ENCODE data around the gene PLEKHG3.
A peak's percentile ranks its signal among the peaks of the same experiment; 100 is the strongest.

The PLEKHG3 gene

DNA sequence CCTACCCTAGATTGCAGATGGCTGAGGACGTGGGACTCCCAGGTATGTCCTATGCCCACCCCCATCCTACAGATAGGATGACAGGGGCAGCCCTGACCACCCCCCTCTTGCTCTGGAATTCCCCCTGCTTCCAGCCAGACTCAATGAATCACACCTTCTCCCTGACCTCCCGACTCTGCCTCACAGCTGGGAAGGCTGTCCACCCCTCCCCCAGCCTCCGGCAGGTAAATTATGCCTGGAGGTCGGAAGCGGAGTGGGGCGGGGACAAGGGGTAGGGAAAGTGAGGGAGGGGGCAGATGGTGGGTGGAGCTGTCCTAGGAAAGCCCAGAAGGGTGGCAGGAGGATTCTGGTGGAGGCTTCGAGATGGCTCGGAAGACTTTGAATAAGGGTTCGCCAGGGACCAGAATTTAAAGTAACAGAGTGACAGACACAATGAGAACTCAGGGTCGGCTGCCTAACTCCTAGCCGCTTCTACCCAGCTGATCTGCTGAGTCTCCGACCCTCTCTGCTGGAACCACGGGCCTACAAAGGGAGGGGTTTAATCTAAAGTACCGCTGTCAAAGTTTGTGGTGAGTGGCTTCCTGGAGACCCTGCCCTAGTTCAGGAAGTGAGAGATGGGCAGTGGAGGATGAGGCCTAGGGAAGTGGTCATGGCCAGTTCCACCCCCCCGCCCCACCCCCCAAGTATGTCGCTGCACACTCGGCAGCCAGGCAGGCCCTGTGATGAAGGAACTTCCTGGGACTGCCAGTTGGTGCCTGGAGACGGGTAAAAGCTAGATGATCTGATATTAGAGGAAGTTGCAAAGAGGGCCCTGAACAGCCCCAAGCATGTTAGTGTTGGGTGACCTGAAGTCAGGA, 4.2 kb downstream of the PLEKHG3 start:
- peak; percentile 99 for DNase-seq

DNA sequence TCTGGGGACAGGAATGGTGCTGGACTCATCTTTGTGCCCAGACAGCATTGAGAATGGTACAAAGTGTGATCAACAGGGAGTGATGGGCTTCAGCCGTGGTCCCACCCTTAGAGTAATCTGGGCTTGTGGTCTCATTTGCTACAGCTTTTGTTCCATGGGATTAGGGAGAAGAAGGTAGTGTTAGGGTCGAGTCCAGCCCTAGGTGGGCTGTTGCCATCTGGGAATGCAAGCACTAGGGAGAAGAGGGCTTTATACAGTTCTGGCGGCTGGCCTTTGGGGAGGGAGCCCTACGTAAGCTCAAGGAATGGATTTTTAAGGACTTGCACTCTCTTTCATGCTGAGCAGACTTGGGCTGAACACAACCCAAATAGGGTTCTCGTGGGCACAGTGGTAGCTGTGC, 4.9 kb downstream of the PLEKHG3 start:
- no peak for DNase-seq

DNA sequence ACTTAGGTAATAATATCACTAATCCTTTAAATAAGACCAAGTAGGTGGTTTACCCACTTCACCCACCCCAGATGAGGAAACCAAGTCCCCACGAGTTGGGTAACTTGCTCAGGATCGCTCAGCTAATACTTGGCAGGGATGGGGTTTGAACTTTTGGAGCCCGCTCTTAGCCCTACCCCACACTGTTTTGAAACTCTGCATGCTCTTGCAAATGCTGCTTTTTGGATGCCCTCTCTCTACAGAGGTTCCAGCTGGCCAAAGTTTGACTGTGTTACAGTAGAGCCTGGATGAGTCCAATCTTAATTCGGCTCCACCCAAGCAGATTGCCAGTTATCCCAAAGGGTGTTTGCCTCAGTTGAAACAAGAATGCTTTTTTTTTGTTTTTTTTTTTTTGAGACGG, 6.8 kb downstream of the PLEKHG3 start:
- peak; percentile 19 for DNase-seq

DNA sequence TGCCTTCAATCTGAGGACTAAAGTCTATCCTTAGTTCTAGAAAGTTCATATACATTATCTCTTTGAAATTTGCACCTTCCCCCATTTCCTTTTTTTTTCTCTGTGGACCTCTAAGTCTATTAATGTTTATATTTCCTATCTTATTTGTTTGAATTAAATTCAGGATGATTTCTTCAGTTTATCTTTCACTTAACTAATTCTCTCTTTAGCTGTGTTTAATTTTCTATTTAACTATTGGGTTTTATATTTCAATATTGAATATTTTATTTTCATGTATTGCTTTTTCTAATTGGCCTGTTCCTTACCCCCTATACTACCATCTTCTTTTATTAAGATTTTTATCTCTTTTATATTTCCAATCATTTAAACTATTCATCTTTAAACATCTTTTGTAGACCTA, 9.5 kb downstream of the PLEKHG3 start:
- no peak for DNase-seq

DNA sequence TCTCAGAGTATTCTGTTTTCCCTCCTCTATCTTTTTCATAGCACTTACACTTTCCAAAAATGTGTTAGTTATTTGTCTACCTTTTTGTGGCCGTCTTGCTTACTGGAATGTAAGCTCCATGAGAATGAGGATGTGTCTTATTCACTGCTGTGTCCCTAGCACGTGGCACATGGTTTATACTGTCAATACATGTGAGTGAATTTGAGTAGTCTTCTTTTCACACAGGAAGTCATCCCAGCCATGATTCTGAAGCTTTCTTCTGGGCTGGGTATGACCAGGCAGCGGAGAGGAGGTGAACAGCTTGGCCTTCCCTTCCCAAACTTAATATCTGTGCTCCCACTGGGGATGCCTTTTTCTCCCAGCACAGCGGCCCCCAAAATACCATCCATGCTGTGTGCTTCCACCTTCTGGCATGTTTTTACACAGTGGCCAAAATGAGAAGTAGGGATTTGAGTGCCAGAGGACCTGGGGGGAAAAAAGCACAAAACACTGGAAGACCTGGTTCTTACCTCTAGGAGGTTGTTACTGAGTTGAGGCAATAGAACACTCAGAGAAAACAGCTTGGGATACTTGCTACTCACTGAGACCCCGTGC, 10.3 kb downstream of the PLEKHG3 start:
- DNase-seq = peak; percentile 49

DNA sequence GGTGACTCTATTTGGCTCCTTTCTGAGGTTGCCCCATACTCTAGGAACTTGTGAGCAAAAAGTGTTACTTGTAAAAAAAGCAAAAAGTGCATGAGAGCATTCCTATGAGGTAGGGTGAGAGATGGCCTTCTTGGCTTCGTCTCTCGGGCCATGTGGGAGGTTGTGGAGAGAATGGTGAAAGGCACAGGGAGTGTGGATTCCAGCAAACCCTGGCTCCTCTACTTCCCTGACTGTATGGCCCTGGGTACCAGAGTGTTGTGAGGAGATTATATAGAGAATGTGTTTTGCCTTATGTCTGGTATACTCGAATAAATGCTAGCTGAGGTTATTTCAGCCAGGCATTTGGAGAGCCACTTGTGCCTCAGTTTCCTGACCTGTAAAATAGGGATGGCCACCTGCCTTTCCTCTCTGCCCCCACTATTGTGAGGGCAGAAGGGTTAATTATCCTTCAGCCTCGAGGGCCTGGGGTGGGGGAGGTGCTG, 11.0 kb downstream of the PLEKHG3 start:
- DNase-seq = peak; percentile 58

DNA sequence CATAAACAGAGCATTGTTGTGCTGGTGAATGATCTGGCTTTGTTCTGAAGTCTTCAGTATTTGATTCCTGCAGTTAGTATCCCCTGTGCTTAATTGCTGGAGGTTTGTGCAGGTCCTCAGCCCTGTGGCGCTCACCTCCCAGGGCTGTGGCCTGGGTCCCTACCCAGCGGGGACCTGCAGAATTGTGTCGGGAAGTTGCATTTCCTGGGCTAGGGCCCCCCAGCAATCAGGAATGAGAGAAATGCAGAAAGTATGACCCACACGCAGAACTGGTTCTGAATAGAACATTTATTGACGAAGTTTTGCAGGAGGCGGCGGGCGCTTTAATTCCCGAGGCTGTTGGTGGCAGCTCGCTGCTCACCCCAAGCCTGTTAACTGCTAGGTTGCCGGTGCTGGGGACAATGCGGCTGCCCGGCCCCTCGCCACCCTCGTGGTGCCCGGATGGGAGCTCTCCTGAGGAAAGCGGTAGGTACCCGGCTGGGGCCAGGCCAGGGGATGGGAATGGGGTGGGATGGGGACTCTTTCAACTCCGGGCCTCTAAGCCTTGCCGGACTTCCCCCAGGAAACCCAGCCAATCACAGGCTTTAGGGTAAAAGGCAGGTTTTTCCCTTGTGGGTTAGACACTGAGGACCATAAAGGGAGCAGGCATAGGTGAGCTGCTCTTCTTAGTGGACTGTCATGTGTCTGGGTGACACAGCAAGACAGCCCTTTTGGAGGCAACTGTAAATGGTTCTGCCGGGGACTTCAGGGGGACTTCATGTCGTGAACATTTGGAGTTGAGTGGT, 11.6 kb downstream of the PLEKHG3 start:
- DNase-seq = peak; percentile 80

DNA sequence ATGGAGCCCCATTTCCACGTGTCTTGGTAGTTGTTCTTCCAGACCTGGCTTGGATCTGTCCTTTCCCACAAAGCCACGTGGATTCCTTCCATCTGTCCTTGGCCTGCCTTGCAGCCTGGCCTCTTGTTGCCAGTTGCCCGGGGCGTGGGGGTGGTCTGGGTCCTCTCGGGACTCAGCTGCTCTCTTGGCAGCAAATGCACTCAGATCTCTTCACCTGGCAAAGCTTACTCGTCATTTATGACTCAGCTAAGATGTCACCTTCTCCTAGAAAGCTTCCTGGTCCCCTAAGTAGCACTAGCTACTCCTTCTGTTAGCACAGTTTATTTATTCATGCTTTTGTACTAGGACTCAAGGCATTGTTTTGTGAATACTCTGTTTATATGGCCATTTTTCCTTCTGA, 13.6 kb downstream of the PLEKHG3 start:
- peak; percentile 52 for DNase-seq

DNA sequence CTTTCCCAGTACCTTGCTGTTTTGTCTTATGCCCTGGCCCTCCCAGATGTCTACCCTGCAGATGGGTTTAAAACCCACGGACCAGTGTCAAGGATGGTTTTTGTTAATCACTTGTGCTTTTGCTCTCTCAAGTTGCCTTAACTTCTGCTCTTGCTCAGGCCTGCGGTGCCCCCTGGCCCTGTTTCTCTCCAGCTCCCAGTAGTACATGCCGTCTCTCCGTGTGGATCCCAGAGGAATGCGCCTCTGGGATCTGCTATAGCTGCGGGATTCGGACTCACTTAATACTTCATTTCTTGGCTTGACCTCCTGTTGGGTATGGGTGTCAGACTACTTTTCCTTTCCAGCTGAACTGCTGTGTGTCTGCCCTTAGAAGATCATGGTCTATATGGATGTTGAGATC, 14.5 kb downstream of the PLEKHG3 start:
- DNase-seq = peak; percentile 51

DNA sequence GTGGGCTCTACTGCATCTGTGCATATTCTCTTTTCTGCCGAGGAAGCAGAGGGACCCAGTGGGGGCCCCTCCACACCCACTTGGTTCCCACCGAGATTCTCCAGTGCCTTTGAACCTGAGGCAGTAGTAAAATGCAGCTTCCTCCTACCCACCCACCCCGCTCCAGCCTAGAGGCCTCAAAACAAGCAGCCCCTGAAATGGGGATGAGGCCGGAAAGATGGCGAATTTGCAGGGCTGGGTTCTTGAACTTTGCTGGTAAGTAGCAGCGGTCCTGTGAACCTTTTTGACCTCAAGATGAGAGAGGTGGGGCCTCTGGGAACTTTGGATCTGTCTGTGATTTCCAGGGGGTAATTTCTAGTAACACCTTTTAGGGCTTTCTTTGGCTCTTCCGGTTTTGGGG, 15.4 kb downstream of the PLEKHG3 start:
- peak; percentile 39 for DNase-seq

DNA sequence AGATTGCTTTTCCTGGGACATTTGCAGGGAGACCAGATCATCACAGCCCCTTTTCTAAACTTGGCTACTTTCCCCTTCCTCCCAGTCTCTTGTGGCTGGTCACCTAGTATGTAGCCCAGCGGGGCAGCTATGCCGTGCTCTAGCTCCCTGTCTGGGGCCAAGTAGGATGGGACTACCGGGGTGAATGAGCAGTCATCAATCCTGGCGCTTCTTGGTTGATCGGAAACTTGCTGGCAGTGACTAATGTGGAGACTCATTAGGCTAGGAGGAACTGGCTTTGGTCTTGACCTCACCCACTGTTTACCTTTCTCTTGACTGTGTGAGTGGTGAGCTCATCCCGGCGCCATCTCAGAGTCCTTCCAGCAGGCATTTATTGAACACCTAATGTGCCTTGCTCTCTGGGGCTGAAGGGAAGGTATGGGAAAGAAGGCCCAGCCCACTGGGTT, 15.9 kb downstream of the PLEKHG3 start:
- DNase-seq = peak; percentile 83

DNA sequence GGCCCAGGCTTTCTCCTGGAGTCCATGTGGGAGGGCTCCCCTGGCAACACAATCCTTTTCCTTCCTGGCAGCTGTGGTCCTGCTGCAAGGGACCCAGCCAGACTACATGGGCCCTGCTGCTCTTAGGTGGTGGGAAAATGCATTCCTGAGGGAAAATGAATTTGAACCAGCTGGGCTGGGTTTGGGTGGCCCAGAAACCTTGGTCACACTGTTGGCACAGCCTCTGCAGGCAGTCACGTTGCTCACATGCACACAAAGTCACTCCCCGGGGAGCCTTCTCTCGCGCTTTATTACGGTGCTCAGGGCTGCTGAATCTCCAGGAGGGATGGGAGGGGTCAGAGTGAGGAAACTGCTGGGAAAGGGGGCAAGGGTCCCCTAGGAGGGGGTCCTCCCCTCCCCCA, 17.2 kb downstream of the PLEKHG3 start:
- DNase-seq = peak; percentile 50

DNA sequence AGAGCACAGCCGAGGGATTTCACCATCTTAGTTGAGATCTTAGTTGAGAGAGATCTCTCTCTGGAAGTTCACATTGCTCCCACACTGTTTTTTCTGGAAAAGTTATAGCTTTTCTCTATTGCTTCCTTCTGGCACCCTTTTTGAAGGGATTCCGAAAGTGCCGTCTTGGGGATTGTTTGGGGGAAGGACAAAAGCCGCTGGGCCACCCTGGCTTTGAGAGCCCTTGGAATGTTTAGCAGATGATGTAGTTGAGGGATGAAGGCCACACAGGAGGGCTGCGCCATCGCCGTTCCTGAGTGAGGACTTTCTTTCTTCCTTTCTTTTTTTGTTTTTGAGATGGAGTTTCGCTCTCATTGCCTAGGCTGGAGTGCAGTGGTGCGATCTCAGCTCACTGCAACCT, 17.7 kb downstream of the PLEKHG3 start:
- DNase-seq = peak; percentile 20

DNA sequence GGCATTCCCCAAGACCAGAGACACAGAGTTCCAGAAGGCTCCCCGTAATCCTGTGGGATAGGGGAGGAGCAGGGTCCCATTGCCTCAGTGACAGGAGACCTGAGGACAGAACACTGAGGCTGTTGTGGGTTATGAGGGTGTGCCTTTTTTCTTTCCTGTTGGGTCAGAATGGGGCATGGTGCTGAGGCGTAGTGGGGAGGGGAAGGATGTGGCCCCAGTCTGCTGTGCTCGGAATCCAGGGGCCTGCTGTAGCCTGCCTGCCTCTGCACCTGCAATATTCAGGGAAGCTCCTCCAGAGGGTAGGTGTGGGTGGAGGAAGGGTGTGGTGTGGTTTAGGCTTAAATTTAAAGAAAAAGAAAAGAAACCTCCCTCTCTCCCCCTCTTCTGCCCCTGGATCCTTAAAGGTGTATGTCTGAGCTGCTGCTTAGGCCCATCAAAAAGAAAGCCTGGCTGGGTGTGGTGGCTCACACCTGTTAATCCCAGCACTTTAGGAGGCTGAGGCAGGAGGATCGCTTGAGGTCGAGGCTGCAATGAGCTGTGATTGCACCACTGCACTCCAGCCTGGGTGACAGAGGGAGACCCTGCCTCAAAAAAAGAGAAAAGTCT, 18.7 kb downstream of the PLEKHG3 start:
- DNase-seq = peak; percentile 11

DNA sequence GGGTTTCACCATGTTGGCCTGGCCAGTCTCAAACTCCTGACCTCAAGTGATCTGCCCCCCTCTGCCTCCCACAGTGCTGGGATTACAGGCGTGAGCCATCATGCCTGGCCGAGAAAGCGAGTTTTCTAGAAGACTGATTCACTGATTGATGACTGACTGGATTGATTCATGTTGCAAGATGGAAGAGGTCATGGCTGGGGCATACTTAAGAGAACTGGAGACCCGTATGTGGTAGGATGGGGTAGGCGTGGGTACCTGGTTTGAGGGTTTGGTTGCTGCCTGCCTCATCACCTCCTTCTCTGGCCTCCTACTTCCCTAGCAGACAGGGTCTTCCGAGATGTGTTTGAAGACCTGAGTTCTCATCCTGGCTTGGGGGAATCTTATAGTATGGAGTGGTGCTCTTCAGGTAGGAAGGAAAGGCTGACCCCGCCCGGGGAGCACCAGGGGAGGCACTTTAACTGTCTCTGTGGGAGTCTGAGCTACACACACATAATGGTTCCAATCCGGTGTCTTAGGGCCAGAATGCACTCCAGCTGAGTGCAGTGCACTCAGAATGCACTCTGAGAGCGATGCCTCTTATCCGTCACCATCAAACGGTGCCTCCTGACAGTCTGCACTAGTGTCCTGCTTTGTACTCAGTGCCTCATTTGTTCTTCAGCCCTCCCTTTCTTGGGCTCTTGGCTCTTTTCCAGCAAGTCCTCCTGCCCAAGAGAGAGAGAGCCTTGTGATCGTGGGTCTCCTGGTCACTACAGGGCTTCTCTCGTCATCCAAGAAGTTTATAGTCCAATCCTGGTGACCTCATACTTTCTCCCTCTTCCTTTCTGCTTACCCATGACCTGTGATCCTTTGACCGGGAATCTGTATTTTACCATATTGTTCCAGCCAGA, 19.7 kb downstream of the PLEKHG3 start:
- peak; percentile 80 for DNase-seq

DNA sequence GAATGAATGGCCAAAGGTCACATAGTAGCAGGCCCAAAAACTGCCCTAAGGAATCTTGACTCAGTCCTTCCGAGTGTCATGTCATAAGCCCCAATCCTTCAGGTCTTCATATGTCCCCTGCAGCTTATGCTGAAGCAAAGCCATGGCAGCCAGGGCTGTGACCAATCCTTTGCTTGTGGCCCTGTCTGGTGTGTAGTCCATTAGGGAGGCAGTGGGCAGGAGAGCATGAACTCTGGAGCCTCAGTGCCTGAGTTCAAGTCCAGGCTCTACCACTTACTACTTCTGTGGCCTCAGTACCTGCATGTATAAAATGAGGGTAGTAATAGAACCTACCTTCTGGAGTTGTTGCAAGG, 20.3 kb downstream of the PLEKHG3 start:
- peak; percentile 64 for DNase-seq

DNA sequence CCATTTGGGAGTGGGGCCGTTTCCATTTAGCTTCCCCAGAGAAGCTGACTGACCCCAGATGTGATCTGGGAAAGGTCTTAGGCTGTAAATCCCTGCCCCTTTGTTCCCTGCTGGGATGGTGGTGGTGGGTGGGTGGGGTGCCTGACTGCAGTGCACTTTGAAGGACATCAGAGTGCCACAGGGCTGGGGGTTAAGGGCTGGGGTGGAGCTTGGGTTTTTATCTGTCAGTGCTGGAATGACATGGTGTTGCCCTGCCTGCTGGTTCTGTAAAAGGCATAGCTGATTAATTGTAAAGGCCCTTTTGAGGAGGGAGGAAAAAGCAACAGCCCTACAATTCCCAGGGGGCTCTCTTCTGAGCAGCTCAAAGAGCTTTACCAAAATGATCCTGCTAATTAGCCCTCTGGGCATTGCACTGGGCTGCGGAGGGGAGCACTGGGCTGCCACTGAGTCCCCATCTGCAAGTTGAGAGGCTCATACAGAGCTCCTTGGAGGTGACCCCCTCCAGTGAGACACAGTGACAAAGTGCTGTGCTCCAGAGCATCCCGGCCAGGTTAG, 21.1 kb downstream of the PLEKHG3 start:
- DNase-seq = peak; percentile 82

DNA sequence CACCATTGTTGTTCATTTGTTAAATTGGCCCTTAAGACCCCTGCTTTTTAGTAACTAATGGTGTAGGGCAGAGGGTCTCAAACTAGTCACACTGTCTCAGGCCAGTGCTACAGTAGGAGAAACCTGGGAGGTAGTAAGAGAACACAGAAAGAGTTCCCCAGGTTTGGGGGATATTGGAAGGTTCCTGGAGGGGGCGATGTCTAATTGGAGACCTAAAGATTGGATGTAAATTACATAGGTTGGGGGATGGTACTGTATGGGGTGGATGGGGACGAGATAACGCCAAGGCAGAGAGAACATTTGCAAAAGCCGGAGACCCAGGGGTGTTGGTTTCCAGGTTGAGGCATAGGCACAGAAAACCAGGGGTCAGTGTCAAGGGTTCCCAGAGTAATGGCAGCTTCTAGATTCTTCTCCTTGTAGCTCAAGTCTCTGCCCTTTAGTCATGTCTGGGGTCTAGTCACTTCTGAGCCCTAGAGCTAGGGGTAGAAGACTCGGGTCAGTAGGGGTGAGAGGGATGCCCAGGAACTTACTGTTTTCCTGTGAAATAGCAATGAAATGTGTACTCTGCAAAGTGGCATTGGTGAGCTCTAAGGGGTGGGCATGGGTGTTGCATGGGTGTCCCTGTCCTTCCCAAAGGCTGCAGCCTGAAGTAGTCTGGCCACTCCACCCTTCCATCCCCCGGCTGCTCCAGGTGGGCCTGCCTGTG, 21.8 kb downstream of the PLEKHG3 start:
- peak; percentile 53 for DNase-seq

DNA sequence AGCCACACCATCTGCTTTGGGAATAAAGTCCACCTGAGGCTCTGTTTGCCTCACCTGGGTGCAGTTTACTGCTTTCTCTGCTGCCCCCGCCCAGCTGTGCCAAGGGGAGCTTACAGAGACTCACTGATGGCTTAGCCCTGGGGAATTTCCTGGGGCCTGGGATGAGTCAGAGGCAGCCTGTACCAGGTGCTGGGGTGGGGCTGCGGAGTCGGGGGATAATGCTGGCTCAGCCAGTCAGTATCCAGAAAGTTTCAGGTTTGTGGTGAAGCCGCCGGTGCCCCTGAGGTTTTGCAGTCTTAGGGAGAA, 22.3 kb downstream of the PLEKHG3 start:
- peak; percentile 92 for DNase-seq

DNA sequence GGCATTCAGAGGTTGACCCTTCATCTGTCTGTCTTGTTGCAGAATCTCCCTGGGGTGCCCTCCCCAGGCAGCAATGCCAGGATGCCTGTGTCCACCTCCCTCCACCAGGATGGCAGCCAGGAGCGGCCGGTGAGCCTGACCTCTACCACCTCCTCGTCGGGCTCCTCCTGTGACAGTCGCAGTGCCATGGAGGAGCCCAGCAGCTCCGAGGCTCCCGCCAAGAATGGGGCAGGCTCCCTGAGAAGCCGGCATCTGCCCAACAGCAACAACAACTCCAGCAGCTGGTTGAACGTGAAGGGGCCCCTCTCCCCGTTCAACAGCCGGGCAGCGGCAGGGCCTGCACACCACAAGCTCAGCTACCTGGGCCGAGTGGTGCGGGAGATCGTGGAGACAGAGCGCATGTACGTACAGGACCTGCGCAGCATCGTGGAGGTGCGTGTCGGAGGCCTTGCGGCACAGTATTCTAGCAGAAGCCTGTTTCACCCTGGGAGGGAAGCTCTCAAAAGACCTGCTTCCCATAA, 23.4 kb downstream of the PLEKHG3 start:
- DNase-seq = peak; percentile 46

DNA sequence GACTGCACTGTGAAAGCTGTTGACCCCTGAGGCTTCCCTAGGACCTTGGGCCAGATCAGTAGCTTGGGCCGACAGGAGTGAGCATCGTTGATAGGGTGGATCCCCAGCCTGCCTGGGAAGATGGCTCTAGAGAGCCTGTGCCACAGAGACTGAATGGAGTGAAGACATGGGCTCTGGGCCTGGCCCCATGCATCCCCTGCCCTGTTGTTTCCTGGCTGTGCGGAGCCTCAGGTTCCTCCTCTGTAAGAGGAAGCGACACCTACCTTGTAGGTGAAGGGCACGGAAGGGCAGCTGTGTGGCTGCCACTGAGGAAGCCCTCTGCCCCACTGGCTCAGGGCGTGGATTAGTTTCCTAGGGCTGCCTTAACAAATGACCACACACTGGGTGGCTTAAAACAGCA, 23.9 kb downstream of the PLEKHG3 start:
- peak; percentile 36 for DNase-seq
